Hematopoietic multipotent progenitor cell treated with erythropoietin and hydrocortisone succinate and interleukin-3 and kit ligand, for 8 days (in vitro differentiated cells): ENCODE measurements around the gene FBN1.

Experiments
- DNase-seq: peaks from one replicate; pipeline ENCODE4 v3.0.0-alpha.2; 2015

FBN1 gene

GRCh38 chr15:48501208-48501607 lies 144.3 kb downstream of the FBN1 start:
- DNase-seq, result no peak

- no peak for DNase-seq
Observed at GRCh38 chr15:48500595-48500994, 144.9 kb downstream of the FBN1 start.

- DNase-seq, result no peak
Observed at GRCh38 chr15:48499978-48500377, 145.5 kb downstream of the FBN1 start.

- DNase-seq, result no peak
Observed at GRCh38 chr15:48498828-48499227, 146.7 kb downstream of the FBN1 start.

- DNase-seq, result no peak
Observed at GRCh38 chr15:48494631-48495030, 150.9 kb downstream of the FBN1 start.

GRCh38 chr15:48493763-48494225 lies 151.7 kb downstream of the FBN1 start:
- DNase-seq, result no peak

- no peak for DNase-seq
Observed at GRCh38 chr15:48493084-48493762, 152.3 kb downstream of the FBN1 start.

GRCh38 chr15:48486228-48486627 lies 159.3 kb downstream of the FBN1 start:
- no peak for DNase-seq

GRCh38 chr15:48481802-48482201 lies 163.7 kb downstream of the FBN1 start:
- DNase-seq, result no peak

- DNase-seq, result no peak
Observed at GRCh38 chr15:48479751-48480150, 165.8 kb downstream of the FBN1 start.

- DNase-seq, result no peak
Observed at GRCh38 chr15:48478581-48478980, 166.9 kb downstream of the FBN1 start.

- no peak for DNase-seq
Observed at GRCh38 chr15:48477795-48478360, 167.6 kb downstream of the FBN1 start.

- no peak for DNase-seq
Observed at GRCh38 chr15:48475600-48476395, 169.7 kb downstream of the FBN1 start.

- DNase-seq, result no peak
Observed at GRCh38 chr15:48473667-48474066, 171.8 kb downstream of the FBN1 start.

- DNase-seq, result peak; percentile 28
Observed at GRCh38 chr15:48472756-48473155, 172.8 kb downstream of the FBN1 start.

GRCh38 chr15:48471073-48471472 lies 174.4 kb downstream of the FBN1 start:
- DNase-seq, result no peak

GRCh38 chr15:48470096-48470495 lies 175.4 kb downstream of the FBN1 start:
- no peak for DNase-seq

- DNase-seq, result no peak
Observed at GRCh38 chr15:48469681-48470080, 175.8 kb downstream of the FBN1 start.

GRCh38 chr15:48469271-48469670 lies 176.2 kb downstream of the FBN1 start:
- no peak for DNase-seq

GRCh38 chr15:48467801-48468200 lies 177.7 kb downstream of the FBN1 start:
- DNase-seq, result no peak

- no peak for DNase-seq
Observed at GRCh38 chr15:48466820-48467219, 178.7 kb downstream of the FBN1 start.

- no peak for DNase-seq
Observed at GRCh38 chr15:48466079-48466478, 179.4 kb downstream of the FBN1 start.

GRCh38 chr15:48465410-48465809 lies 180.1 kb downstream of the FBN1 start:
- DNase-seq, result no peak

- no peak for DNase-seq
Observed at GRCh38 chr15:48463366-48463880, 182.1 kb downstream of the FBN1 start.
